Endothelial cell (in vitro differentiated cells): ENCODE measurements around the gene ZC3H12D. TPM values are rescaled to one million over a fixed set of nuclear protein-coding genes. Genes with fewer than 3 reads are reported as not detected.

ENCODE experiments used
- DNase-seq: peaks from one replicate; pipeline ENCODE4 v3.0.0; 2021; ENCODE audit warnings: low spot score
- H3K27ac Mint-ChIP-seq: one replicate; pipeline ENCODE4 v1.8.0; 2021; ENCODE audit warnings: mixed read lengths, inconsistent platforms; ENCODE audit not compliant: unreplicated experiment
- H3K27me3 Mint-ChIP-seq: one replicate; pipeline ENCODE4 v1.8.0; 2021; ENCODE audit warnings: mild to moderate bottlenecking, moderate library complexity, mixed read lengths, inconsistent platforms; ENCODE audit not compliant: unreplicated experiment
- H3K36me3 Mint-ChIP-seq: one replicate; pipeline ENCODE4 v1.8.0; 2021; ENCODE audit warnings: mild to moderate bottlenecking, low read depth, mixed read lengths, inconsistent platforms; ENCODE audit not compliant: unreplicated experiment
- H3K4me1 Mint-ChIP-seq: one replicate; pipeline ENCODE4 v1.8.0; 2021; ENCODE audit warnings: mild to moderate bottlenecking, mixed read lengths, inconsistent platforms; ENCODE audit not compliant: unreplicated experiment
- H3K4me3 Mint-ChIP-seq: one replicate; pipeline ENCODE4 v1.8.0; 2021; ENCODE audit warnings: mild to moderate bottlenecking, mixed read lengths, inconsistent platforms; ENCODE audit not compliant: unreplicated experiment
- H3K9me3 Mint-ChIP-seq: one replicate; pipeline ENCODE4 v1.8.0; 2021; ENCODE audit warnings: mixed read lengths, inconsistent platforms; ENCODE audit not compliant: unreplicated experiment
- CTCF ChIP-seq: fragments of 200-600 bp; sonication (generic); IDR thresholded peaks from one replicate; pipeline ENCODE4 v1.5.0; 2021; ENCODE audit warnings: antibody characterized with exemption; ENCODE audit not compliant: unreplicated experiment
- total RNA-seq: library from RNA; stranded (reverse); fragmentation: NEBNext Ultra II Directional; extraction: Animal tissue kit (Norgen Biotek cat#: 25700); gene quantifications from one replicate; pipeline ENCODE4 v1.2.1, GENCODE V29; 2021; ENCODE audit not compliant: unreplicated experiment

The ZC3H12D gene
- total RNA-seq, 1 donor from 2014 or later = 0.72 TPM

DNA sequence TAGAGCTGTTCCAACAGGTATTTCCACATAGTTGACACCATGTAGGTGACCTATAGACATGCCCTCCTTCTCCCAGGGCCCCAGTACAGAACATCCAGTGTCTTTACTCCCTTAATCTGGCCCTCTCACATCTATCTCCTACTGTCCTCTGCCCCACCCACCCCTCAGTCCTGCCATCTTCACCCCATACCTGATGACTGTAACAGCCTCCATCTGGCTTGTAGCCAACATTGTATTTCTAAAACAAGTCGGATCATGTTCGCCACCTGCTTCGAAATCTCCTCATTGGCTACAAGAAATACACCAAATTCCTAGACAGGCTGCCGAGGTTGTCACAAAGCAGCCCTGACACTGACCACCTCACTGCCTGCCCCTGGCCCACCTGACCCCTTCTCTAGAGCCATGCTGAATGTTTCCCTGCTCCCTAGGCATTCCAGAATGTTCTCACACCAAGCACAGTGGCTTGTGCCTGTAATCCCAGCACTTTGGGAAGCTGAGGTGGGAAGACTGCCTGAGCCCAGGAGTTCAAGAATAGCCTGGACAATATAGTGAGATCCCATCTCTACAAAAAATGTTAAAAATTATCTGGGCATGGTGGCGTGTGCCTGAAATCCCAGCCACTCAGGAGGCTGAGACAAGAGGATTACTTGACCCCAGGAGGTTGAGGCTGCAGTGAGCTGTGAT, 6.0 kb downstream of the ZC3H12D start:
- Mint-ChIP-seq H3K4me3 (no peak overlapping the region), H3K9me3 (no peaks in the 10 kb centered on the region), H3K36me3 (no peaks in the 10 kb centered on the region), H3K27me3 (peaks cover 2% of the 10 kb centered on the region), H3K4me1 (peaks cover 35% of the 10 kb centered on the region), H3K27ac (no peak overlapping the region)
- TF ChIP-seq CTCF = no peak
- DNase-seq = no peak

- TF ChIP-seq CTCF = no peak
- Mint-ChIP-seq H3K4me3 (no peak overlapping the region), H3K27ac (no peak overlapping the region), H3K27me3 (peaks cover 2% of the 10 kb centered on the region), H3K4me1 (peaks cover 25% of the 10 kb centered on the region), H3K36me3 (no peaks in the 10 kb centered on the region), H3K9me3 (no peaks in the 10 kb centered on the region)
- no peak for DNase-seq
These were observed 7.3 kb downstream of the ZC3H12D start for GRCh38 chr6:149477544-149477943.

- peaks cover 19% of the 10 kb centered on the region for H3K4me1 Mint-ChIP-seq
- TF ChIP-seq CTCF = no peak
- H3K27me3 Mint-ChIP-seq = peaks cover 2% of the 10 kb centered on the region
- no peak overlapping the region for H3K4me3 Mint-ChIP-seq
- H3K27ac Mint-ChIP-seq = no peak overlapping the region
- DNase-seq = no peak
- no peaks in the 10 kb centered on the region for H3K9me3 Mint-ChIP-seq
- H3K36me3 Mint-ChIP-seq = no peaks in the 10 kb centered on the region
These were observed 7.9 kb downstream of the ZC3H12D start for GRCh38 chr6:149476789-149477455.

DNA sequence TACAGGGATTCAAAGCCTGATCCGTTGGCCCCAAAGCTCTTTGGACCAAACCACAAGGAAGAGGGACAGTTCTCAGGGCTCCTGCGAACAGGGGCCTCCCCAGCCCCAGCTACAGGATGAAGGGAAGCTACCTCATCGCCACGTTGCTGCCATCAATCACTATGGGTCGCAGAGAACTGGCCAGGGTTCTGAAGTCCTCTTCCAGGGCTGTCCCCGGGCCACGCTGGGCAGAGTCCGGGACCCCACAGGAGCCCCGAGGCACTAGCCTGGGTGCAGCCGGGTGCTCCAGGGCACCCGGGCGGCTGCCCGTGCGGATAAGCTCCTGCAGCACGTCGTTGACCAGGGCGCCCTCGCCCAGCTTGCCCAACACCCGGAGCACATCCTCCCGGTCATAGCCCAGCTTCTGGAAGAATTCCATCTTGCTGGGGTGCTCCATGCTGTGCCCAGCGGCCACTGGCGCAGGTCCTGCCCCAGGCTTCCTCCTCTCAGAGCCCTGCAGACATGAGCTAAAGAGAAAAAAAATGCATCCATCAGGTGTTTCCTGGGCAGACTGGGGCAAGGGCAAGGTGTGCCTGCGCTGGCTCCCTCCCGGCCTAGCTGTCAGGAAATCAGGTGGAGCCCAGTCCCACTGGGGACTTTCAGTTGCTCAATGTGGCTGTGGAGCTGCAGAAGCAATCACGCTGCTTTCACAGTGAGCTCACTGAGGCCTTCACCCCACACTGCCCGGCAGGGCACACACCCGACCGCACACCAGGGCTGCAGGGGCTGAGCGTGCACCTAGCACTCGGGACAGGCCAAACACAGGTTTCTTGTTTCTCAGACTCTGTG, 10.5 kb downstream of the ZC3H12D start:
- DNase-seq = no peak
- Mint-ChIP-seq H3K27ac (no peak overlapping the region), H3K4me1 (no peaks in the 10 kb centered on the region), H3K36me3 (no peaks in the 10 kb centered on the region), H3K27me3 (no peaks in the 10 kb centered on the region), H3K9me3 (no peaks in the 10 kb centered on the region), H3K4me3 (no peak overlapping the region)
- TF ChIP-seq CTCF = no peak
